Activated CD8-positive, alpha-beta T cell treated with anti-CD3 and anti-CD28 coated beads for 36 hours (primary cell): Measurements from ENCODE around the gene ZNF615. TPM values are rescaled to one million over a fixed set of nuclear protein-coding genes. Genes with fewer than 3 reads are reported as not detected.
A peak's percentile ranks its signal among the peaks of the same experiment; 100 is the strongest.
"Not testable (repeated sequence)": the region's sequence is repeated elsewhere in the genome, so short reads cannot be mapped to it uniquely, and the experiment has no call there.

Source experiments
- ATAC-seq: fragments of 200-7000 bp; cut with Tn5 transposase; one replicate; pipeline ENCODE4 v1.10.0; 2021; ENCODE audit warnings: mild to moderate bottlenecking, moderate library complexity
- CTCF ChIA-PET: fragments of 350-600 bp; sonication (Branson Sonifier 250); formaldehyde crosslinking; loops from one replicate; lab custom pipeline; 2021; ENCODE audit warnings: antibody characterized with exemption; lab: Charles Lee
- POLR2A ChIA-PET: fragments of 350-600 bp; sonication (Branson Sonifier 250); formaldehyde crosslinking; loops from one replicate; lab custom pipeline; 2021; ENCODE audit warnings: antibody characterized with exemption; lab: Charles Lee
- DNase-seq: peaks from one replicate; pipeline ENCODE4 v3.0.0-alpha.2; 2020
- H3K27ac Mint-ChIP-seq: one replicate; pipeline ENCODE4 v1.8.0; 2021; ENCODE audit warnings: mild to moderate bottlenecking, mixed read lengths
- H3K27me3 Mint-ChIP-seq: one replicate; pipeline ENCODE4 v1.8.0; 2021; ENCODE audit warnings: mixed read lengths
- H3K36me3 Mint-ChIP-seq: one replicate; pipeline ENCODE4 v1.8.0; 2021; ENCODE audit warnings: low read depth, mixed read lengths
- H3K4me1 Mint-ChIP-seq: one replicate; pipeline ENCODE4 v1.8.0; 2021; ENCODE audit warnings: low read depth, mixed read lengths
- H3K4me3 Mint-ChIP-seq: one replicate; pipeline ENCODE4 v1.8.0; 2021; ENCODE audit warnings: mild to moderate bottlenecking, moderate library complexity, mixed read lengths
- H3K9me3 Mint-ChIP-seq: one replicate; pipeline ENCODE4 v1.8.0; 2021; ENCODE audit warnings: mixed read lengths
- CTCF ChIP-seq: fragments of 200-600 bp; IDR thresholded peaks from one replicate; pipeline ENCODE4 v1.8.0; 2022; ENCODE audit warnings: antibody characterized with exemption, mild to moderate bottlenecking
- intact Hi-C: fragments of 100-400 bp; cut with micrococcal nuclease; formaldehyde crosslinking; loops from one replicate; pipeline ENCODE4 v1.10.0; 2022
- total RNA-seq, 2 experiments: library from RNA; stranded (reverse); gene quantifications; one replicate each; pipeline ENCODE4 v1.2.3, GENCODE V29; 2021

The ZNF615 gene
- total RNA-seq: 1 to 10 TPM; 8.3 to 9.0 TPM

GRCh38 chr19:52007806-52008557 is at the start of gene ZNF615:
ZNF615 (minus strand) TSS chr19:52008211; CDS start chr19:52003711, 4,500 bp downstream.
- POLR2A ChIA-PET: interaction anchor here (0.8 to 1.6 kb wide), 7 partner anchors 8 to 41 kb away, joined by 3 to 8 read pairs (median 4); partner anchors contain the start of genes ZNF350, ZNF432 and ZNF614
- ATAC-seq (peak; percentile 98), DNase-seq (peak; percentile 93)
- peaks cover 36% of the 10 kb centered on the region for H3K9me3 Mint-ChIP-seq
- CTCF ChIA-PET: no interaction called here
- peaks cover 17% of the 10 kb centered on the region for H3K4me1 Mint-ChIP-seq
- peak within 1 kb of the TSS; percentile 98 for H3K27ac Mint-ChIP-seq
- H3K36me3 Mint-ChIP-seq: peaks cover 62% of the 10 kb centered on the region
- H3K27me3 Mint-ChIP-seq: no peaks in the 10 kb centered on the region
- H3K4me3 Mint-ChIP-seq: peak within 1 kb of the TSS; percentile 98
- no peak for TF ChIP-seq CTCF
- intact Hi-C loops: no loop called here

- H3K27me3 Mint-ChIP-seq, DNase-seq, POLR2A ChIA-PET, H3K4me1 Mint-ChIP-seq, ATAC-seq, H3K4me3 Mint-ChIP-seq, CTCF ChIA-PET, H3K27ac Mint-ChIP-seq, intact Hi-C loops: not testable (repeated sequence)
- H3K36me3 Mint-ChIP-seq: peaks cover 82% of the 10 kb centered on the region
- peaks cover 69% of the 10 kb centered on the region for H3K9me3 Mint-ChIP-seq
Observed at GRCh38 chr19:52056480-52056879, 48.5 kb upstream of the ZNF615 start.

GRCh38 chr19:52051736-52052135 is 43.7 kb upstream of the ZNF615 start:
- intact Hi-C loops, H3K27me3 Mint-ChIP-seq, DNase-seq, CTCF ChIA-PET, ATAC-seq, H3K27ac Mint-ChIP-seq, POLR2A ChIA-PET, H3K4me3 Mint-ChIP-seq: not testable (repeated sequence)
- Mint-ChIP-seq H3K36me3 (peaks cover 78% of the 10 kb centered on the region), H3K4me1 (peaks cover 15% of the 10 kb centered on the region), H3K9me3 (peaks cover 49% of the 10 kb centered on the region)

GRCh38 chr19:52048555-52049501 is 40.8 kb upstream of the ZNF615 start, which contains the start of gene ZNF432:
ZNF432 (minus strand) TSS chr19:52048838; CDS start chr19:52046868, 1,970 bp downstream.
- peak; percentile 88 for DNase-seq
- peaks cover 20% of the 10 kb centered on the region for H3K4me1 Mint-ChIP-seq
- H3K27me3 Mint-ChIP-seq: no peaks in the 10 kb centered on the region
- TF ChIP-seq CTCF: no peak
- ATAC-seq: peak; percentile 90
- CTCF ChIA-PET: interaction anchor here (1.1 kb wide), 1 partner anchor 90 kb away, joined by 3 read pairs; no protein-coding TSS in a partner anchor
- POLR2A ChIA-PET: interaction anchor here (0.6 to 1.8 kb wide), 12 partner anchors 14 to 321 kb away, joined by 3 to 8 read pairs (median 4); partner anchors contain the start of genes PPP2R1A, ZNF614, ZNF615 and ZNF841
- intact Hi-C loops: no loop called here
- peak within 1 kb of the TSS; percentile 93 for H3K4me3 Mint-ChIP-seq
- H3K36me3 Mint-ChIP-seq: peaks cover 76% of the 10 kb centered on the region
- peak within 1 kb of the TSS; percentile 99 for H3K27ac Mint-ChIP-seq
- peaks cover 40% of the 10 kb centered on the region for H3K9me3 Mint-ChIP-seq

GRCh38 chr19:52039169-52039568 is 31.2 kb upstream of the ZNF615 start:
- Mint-ChIP-seq H3K4me1 (no peaks in the 10 kb centered on the region), H3K27ac (no peak overlapping the region), H3K36me3 (peaks cover 94% of the 10 kb centered on the region), H3K27me3 (no peaks in the 10 kb centered on the region), H3K4me3 (no peak overlapping the region), H3K9me3 (peaks cover 55% of the 10 kb centered on the region)
- CTCF ChIA-PET: no interaction called here
- no peak for TF ChIP-seq CTCF
- intact Hi-C loops: no loop called here
- no peak for ATAC-seq
- no peak for DNase-seq
- POLR2A ChIA-PET: no interaction called here
